C4-2B (cell line): Measurements from ENCODE around the gene CEP135.
"Not testable (repeated sequence)": the region's sequence is repeated elsewhere in the genome, so short reads cannot be mapped to it uniquely, and the experiment has no call there.

Source experiments
- H3K27ac ChIP-seq: fragments of 450-650 bp; 2 replicates; pipeline ENCODE4 v1.5.1; 2017
- CTCF ChIP-seq: fragments of 450-650 bp; conservative IDR thresholded peaks from 2 replicates; pipeline ENCODE4 v1.5.1; 2017; ENCODE audit warnings: mild to moderate bottlenecking
- ZFX ChIP-seq: fragments of 450-650 bp; IDR thresholded peaks from 2 replicates; pipeline ENCODE4 v1.6.1; 2017

Gene CEP135

GRCh38 chr4:55964046-55964445 lies 15.3 kb downstream of the CEP135 start:
- no peak overlapping the region for H3K27ac ChIP-seq
- TF ChIP-seq ZFX (no peak), CTCF (no peak)

GRCh38 chr4:55965585-55965984 lies 16.8 kb downstream of the CEP135 start:
- no peak for TF ChIP-seq ZFX
- no peak for TF ChIP-seq CTCF
- no peak overlapping the region for H3K27ac ChIP-seq

GRCh38 chr4:55966324-55966723 lies 17.6 kb downstream of the CEP135 start:
- not testable (repeated sequence) for H3K27ac ChIP-seq

GRCh38 chr4:55967376-55967775 lies 18.6 kb downstream of the CEP135 start:
- no peak overlapping the region for H3K27ac ChIP-seq
- TF ChIP-seq ZFX (no peak), CTCF (no peak)

GRCh38 chr4:55973650-55974049 lies 24.9 kb downstream of the CEP135 start:
- TF ChIP-seq CTCF (no peak), ZFX (no peak)
- H3K27ac ChIP-seq = no peak overlapping the region

- no peak overlapping the region for H3K27ac ChIP-seq
- TF ChIP-seq CTCF (no peak), ZFX (no peak)
Observed at GRCh38 chr4:55977811-55978210, 29.1 kb downstream of the CEP135 start.

- H3K27ac ChIP-seq = no peak overlapping the region
- TF ChIP-seq CTCF = no peak
- no peak for TF ChIP-seq ZFX
Observed at GRCh38 chr4:55979562-55979961, 30.8 kb downstream of the CEP135 start.

- TF ChIP-seq CTCF (no peak), ZFX (no peak)
Observed at GRCh38 chr4:55980725-55981124, 32.0 kb downstream of the CEP135 start.

More at GRCh38 chr4:55980725-55981124, 32.0 kb downstream of the CEP135 start:
- H3K27ac ChIP-seq = no peak overlapping the region
